H54 (cell line): Measurements from ENCODE around the gene CFAP161.

ENCODE experiments used
- DNase-seq: peaks from one replicate; pipeline ENCODE4 v3.0.0; 2011; ENCODE audit warnings: low spot score, mixed read lengths; ENCODE audit not compliant: insufficient read length
- FAIRE-seq: peaks from 3 replicates; lab custom pipeline; 2011; peaks lifted over from hg19 to GRCh38; lab: Jason Lieb, UNC
- POLR2A ChIP-seq: IDR thresholded peaks from 2 replicates; pipeline ENCODE4 v1.6.1; 2011; ENCODE audit warnings: low read depth, mild to moderate bottlenecking, low read length

Gene CFAP161, protein sequence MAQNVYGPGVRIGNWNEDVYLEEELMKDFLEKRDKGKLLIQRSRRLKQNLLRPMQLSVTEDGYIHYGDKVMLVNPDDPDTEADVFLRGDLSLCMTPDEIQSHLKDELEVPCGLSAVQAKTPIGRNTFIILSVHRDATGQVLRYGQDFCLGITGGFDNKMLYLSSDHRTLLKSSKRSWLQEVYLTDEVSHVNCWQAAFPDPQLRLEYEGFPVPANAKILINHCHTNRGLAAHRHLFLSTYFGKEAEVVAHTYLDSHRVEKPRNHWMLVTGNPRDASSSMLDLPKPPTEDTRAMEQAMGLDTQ

GRCh38 chr15:81133782-81134461 is at the start of gene CFAP161:
CFAP161 (plus strand) TSS chr15:81134270; CDS start chr15:81134330, 60 bp downstream.
- DNase-seq (no peak), FAIRE-seq (no peak)
- TF ChIP-seq POLR2A = no peak

- no peak for DNase-seq
- no peak for TF ChIP-seq POLR2A
- FAIRE-seq = no peak
Measured at GRCh38 chr15:81084716-81085115, 49.4 kb upstream of the CFAP161 start.

GRCh38 chr15:81085213-81085612 is 48.9 kb upstream of the CFAP161 start:
- no peak for DNase-seq
- no peak for TF ChIP-seq POLR2A
- no peak for FAIRE-seq

DNA sequence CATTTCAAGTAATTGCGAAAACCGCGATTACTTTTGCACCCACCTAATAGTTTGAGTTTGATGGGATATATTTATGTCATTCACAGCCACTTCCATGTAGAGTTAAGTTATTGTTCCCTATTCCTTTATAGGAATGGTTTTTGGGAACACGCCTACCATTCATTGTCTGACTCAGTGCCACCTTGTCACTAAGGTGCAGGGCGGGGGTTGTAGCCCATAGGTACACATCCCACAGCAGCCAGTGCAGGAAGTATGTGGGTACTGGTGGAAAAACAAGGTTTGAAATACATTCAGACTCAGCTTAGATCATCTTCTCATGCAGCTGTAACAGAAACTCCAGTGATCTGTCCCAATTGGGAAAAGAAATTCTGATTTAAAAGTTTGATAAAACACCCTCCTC is 48.2 kb upstream of the CFAP161 start:
- no peak for TF ChIP-seq POLR2A
- no peak for FAIRE-seq
- DNase-seq = no peak

DNA sequence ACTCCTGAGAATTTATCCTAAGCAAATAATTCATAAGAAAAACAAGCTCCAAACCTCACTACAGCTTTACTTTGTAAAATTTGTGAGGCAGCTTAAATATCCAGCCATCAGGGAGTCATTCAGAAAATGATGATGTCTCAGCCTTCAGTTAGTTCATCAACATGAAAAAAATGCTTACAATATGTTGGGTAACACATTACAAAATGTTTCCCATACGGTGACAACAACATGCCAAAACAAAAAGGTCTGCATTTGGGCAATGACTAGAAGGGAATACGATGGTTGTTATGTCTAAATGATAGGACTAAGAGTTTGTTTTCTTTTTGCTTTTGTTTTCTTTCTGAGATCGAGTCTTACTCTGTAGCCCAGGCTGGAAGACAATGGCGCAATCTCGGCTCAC is 47.0 kb upstream of the CFAP161 start:
- TF ChIP-seq POLR2A = no peak
- no peak for FAIRE-seq
- DNase-seq = no peak

DNA sequence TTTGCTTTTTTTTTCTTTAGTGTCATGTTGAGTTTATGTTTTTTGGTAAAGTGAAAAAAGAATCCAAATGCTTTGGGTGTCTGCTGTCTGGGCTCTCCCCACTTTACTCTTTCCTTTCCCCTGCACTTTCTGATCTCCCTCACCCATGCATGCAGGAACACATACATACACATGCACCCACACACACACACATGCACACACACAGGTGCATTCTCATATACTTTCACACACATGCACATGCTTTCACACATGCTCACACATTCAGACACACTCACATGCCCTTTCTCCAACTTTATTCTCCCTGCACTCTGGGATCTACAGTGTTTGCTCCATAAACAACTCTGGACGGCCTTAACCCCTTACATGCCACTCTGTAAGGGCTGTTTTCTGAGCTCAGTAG is 46.4 kb upstream of the CFAP161 start:
- no peak for FAIRE-seq
- TF ChIP-seq POLR2A = no peak
- DNase-seq = no peak

GRCh38 chr15:81088470-81089013 is 45.5 kb upstream of the CFAP161 start:
- TF ChIP-seq POLR2A = no peak
- DNase-seq = no peak
- no peak for FAIRE-seq

DNA sequence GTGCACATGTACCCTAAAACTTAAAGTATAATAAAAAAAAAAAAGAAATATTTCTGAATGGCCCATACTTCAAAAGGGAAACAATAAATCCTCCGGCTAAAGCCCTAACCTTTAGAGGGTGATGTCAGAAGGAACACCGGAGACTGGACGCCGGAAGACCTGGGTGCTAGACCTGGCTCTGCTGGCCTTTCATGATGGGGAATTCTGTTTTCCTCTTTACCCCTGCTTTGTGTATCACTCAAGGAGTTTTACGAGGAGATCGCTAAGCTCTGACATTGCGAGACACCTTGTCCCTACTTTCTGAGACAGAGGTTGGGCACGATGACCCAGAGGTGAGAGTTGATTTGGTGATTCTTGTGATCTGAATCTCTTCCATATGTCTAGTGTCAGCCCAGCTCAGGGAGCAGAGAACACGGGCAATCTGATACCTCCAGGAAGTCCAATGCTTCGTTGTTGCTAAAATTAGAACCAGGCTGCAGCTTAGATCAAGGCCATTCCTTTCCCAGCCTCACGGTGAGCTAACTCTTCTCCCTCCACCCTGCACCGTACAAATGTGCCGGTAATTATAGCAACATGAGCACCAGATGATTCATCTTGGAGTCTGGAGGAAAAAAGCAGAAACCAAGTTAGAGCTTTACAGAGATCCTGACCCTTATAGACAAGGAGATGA is 42.0 kb upstream of the CFAP161 start:
- no peak for TF ChIP-seq POLR2A
- DNase-seq (peak; percentile 25), FAIRE-seq (no peak)

DNA sequence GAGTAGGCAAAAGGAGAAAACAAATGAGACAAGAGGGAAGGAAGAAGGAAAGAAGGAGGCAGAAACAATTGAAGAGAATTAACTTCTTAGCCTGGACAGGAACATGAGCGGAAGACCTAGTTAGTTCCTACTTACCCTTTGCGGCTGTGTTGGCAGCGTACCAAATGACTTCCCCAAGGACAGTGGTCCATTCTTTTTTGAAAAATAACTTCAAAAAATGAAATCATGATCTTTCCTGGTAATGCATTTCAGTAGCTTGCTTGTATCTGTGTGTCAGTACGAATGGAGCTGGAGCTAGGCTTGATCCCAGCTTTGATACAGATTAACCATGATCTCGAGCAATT is 41.5 kb upstream of the CFAP161 start:
- DNase-seq = no peak

GRCh38 chr15:81093961-81094360 is 40.1 kb upstream of the CFAP161 start:
- no peak for FAIRE-seq
- DNase-seq = no peak
- TF ChIP-seq POLR2A = no peak

More for the DNA sequence above, 41.5 kb upstream of the CFAP161 start:
- FAIRE-seq = no peak
- no peak for TF ChIP-seq POLR2A

DNA sequence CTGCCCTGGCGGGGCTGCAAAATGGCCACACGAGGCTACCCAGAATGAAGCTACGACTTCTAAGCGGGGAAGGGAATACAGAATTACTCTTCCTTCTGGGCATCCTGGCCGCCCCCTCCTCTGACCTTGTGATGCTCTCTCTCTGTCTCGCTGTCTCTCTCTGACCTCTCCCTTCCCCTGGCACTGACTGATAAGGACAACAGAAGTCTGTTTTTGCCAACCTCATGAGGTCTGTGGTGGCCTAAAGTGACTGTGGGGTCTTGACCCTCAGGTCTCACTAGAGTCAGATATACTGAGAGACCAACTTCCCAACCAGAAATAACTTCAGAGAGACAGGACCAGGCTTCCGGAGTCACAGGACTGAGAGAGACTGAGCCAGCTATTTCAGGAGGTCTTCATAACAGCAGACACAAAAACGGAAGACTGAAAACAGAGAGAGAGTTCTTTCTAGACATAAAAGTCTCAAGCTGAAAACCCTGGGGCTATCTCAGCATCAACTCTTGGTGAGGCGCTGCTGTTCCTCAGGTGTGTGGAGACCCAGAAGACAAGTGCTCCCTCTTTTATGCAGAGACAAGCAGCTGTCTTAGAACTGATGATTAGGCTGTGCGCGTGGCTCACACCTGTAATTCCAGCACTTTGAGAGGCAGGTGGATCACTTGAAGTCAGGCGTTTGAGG is 38.2 kb upstream of the CFAP161 start:
- TF ChIP-seq POLR2A = no peak
- no peak for FAIRE-seq
- no peak for DNase-seq

- FAIRE-seq (no peak), DNase-seq (no peak)
- no peak for TF ChIP-seq POLR2A
Measured at GRCh38 chr15:81096398-81096797, 37.7 kb upstream of the CFAP161 start.

GRCh38 chr15:81097116-81097889 is 36.8 kb upstream of the CFAP161 start:
- TF ChIP-seq POLR2A = no peak
- FAIRE-seq = no peak
- no peak for DNase-seq
